ENCODE results near the gene CD34.

CD34 gene

GRCh38 chr1:207873055-207873890, 37.7 kb downstream of the CD34 start:
- DNase-seq (ENCODE audit: low spot score) = no peak

GRCh38 chr1:207872621-207873020, 38.3 kb downstream of the CD34 start:
- DNase-seq (ENCODE audit: low spot score) = no peak

- DNase-seq (ENCODE audit: low spot score) = no peak
Measured at GRCh38 chr1:207871117-207871649, 39.7 kb downstream of the CD34 start.

- DNase-seq (ENCODE audit: low spot score) = no peak
Measured at GRCh38 chr1:207870306-207871031, 40.5 kb downstream of the CD34 start.

GRCh38 chr1:207869859-207870258, 41.1 kb downstream of the CD34 start:
- DNase-seq (ENCODE audit: low spot score) = no peak

GRCh38 chr1:207868774-207869721, 41.9 kb downstream of the CD34 start:
- DNase-seq (ENCODE audit: low spot score) = peak; percentile 78

- DNase-seq (ENCODE audit: low spot score) = peak; percentile 77
Measured at GRCh38 chr1:207868251-207868773, 42.6 kb downstream of the CD34 start.

- no peak for DNase-seq (ENCODE audit: low spot score)
Measured at GRCh38 chr1:207867136-207868109, 43.5 kb downstream of the CD34 start.

- DNase-seq (ENCODE audit: low spot score) = no peak
Measured at GRCh38 chr1:207866471-207867135, 44.3 kb downstream of the CD34 start.

- no peak for DNase-seq (ENCODE audit: low spot score)
Measured at GRCh38 chr1:207863893-207864535, 46.9 kb downstream of the CD34 start.

- no peak for DNase-seq (ENCODE audit: low spot score)
Measured at GRCh38 chr1:207862241-207862787, 48.6 kb downstream of the CD34 start.

- DNase-seq (ENCODE audit: low spot score) = no peak
Measured at GRCh38 chr1:207861442-207862177, 49.3 kb downstream of the CD34 start.

- no peak for DNase-seq (ENCODE audit: low spot score)
Measured at GRCh38 chr1:207860531-207860930, 50.4 kb downstream of the CD34 start.

GRCh38 chr1:207858806-207859205, 52.1 kb downstream of the CD34 start:
- no peak for DNase-seq (ENCODE audit: low spot score)

- DNase-seq (ENCODE audit: low spot score) = no peak
Measured at GRCh38 chr1:207858281-207858680, 52.6 kb downstream of the CD34 start.

GRCh38 chr1:207857447-207857846, 53.5 kb downstream of the CD34 start:
- DNase-seq (ENCODE audit: low spot score) = no peak

GRCh38 chr1:207856276-207857023, 54.5 kb downstream of the CD34 start:
- DNase-seq (ENCODE audit: low spot score) = no peak

GRCh38 chr1:207854001-207854400, 56.9 kb downstream of the CD34 start:
- no peak for DNase-seq (ENCODE audit: low spot score)
